HG03108 (cell line): ENCODE results near the gene ZBTB7C.

Experiments used
- ATAC-seq: cut with Tn5 transposase; IDR thresholded peaks from one replicate; pipeline ENCODE4 v1.9.1; 2021; ENCODE audit warnings: moderate library complexity; ENCODE audit not compliant: unreplicated experiment

ZBTB7C gene

DNA sequence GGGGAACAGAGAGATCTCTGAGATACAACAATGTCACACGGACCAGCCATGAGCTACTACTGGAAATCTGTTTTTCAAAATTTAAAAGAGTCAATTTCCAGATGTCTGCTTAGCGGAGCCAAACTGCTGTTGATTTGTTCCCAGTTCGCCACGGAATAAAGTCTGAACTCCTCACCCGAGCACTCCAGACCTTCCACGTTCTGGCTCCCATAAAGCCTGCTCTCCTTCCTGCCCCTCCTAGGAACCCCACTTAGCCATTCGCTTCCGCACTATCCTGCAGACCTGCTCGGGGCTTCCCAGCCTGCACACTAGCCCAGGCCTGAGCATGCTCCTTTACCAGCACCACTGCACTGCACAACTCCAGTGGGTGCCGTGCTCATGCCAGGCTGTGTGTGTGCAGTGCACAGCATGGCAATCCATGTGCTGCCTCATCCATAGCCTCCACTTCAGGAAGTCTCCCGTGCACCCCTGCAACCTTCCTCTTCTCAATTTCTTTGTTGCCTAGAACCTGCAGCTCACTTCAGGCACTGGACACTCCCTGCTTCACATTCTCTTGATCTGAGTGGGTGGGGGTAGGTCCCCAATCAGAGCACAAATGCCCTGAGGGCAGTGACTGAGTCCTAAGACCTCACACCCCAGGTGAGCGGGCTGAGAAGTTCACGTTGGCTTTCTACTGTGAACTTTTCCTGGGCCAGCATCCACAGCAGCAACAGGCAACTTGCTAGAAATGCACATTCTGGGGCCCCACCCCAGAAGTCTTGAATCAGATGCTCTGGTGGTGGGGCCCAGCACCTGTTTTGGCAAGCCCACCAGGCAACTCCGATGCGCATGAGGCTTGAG lies 53.7 kb downstream of the ZBTB7C start:
- ATAC-seq = no peak

DNA sequence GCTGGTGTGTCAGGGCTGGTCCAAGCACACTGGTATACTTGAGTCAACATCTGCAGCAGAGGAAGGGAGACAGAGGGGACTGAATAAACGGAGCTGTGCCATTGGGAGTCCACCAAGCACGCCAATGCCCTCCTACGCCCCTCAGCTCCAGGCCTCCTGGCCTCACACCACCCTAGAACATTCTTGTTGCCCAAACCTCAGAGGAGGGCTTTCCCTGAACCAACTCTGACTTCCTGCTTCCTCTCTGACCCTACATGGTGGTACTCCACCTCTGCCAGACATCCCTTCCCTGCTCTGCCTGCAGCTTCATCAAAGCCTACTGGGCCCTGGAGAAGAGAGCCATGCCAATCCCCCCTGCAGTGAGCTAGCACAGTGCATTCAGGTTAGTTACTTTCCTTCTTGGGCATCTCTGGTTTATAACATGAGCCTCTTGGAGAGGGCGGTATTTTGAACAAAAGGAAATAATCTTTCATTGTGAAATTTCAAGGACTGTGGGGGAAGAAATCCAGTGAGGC lies 54.4 kb downstream of the ZBTB7C start:
- ATAC-seq = no peak

DNA sequence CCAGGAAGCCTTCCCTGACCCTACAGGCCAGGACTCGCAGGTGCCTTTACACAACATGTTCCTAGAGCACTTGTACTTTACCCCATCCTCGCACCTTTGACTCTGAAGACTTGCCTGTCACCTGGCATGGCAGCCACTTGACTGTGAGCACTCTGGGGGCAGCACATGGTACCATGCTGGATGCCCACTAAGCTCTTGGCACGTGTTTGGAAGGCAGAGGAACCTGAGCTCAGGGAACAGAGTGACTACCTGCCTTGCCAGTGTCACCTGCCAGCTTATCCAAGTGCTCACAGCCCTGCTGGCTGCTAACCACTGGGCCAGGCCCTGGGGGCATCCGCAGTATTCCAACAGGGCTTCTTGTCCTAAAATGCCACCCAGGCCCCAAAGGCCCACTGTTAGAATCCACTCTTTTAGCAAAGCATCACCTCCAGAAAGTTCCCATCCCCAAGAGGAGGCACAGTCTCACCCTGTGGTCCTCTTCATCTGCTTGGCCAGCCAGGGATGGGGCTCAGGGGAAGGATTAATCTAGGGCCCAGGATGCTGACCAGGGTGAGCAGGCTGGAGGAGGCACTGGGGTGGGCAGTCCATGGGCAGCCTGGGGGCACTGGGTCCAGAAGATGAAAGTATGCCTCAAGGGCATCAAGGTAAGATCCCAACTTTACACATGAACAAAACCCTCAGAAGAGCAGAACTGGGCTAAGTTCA lies 57.0 kb downstream of the ZBTB7C start:
- ATAC-seq = no peak

GRCh38 chr18:48351216-48352050 lies 57.8 kb downstream of the ZBTB7C start:
- no peak for ATAC-seq

DNA sequence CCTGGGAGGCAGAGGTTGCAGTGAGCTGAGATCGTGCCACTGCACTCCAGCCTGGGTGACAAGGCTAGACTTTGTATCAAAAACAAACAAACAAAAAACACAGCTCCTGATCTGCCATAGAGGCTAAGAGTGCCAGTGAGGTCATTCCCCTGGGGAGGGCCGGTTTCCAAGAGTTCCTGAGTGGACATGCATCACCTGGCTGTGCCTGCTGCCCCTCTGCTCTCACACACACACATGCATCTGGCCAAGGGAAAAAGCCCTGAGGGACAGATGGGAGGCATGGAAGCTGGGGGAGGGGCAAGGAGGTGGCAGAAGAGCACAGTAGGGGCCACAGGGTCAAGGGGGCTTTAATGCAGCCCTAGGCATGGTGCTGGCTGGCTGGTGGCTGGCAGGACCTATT lies 60.4 kb downstream of the ZBTB7C start:
- ATAC-seq = no peak

DNA sequence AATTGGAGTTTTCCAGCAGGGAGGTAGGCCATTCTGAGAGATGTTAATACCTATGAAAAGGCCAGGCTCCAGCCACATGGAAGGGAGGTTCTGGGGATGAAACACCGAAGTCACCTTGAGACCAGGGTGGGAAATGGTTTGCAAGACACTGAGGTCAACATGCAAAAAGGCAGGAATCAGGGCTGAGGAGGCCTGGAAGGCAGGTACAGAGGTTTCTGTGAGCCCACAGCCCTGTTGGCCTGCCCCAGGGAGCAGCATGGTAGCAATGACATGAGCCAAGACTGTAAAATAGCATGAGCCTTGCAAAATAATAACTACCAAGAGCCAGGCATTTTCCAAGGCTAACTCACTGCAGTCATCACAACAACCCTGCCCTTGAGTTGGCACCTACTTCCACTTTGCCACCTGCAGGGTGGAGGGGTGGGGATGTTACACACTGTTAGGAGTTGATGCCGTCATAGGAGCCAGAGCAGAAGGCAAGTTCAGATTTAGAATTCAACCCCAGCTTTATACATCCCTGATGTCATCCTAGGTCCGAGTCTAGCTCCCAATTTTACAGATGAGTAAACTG lies 61.3 kb downstream of the ZBTB7C start:
- ATAC-seq = no peak

DNA sequence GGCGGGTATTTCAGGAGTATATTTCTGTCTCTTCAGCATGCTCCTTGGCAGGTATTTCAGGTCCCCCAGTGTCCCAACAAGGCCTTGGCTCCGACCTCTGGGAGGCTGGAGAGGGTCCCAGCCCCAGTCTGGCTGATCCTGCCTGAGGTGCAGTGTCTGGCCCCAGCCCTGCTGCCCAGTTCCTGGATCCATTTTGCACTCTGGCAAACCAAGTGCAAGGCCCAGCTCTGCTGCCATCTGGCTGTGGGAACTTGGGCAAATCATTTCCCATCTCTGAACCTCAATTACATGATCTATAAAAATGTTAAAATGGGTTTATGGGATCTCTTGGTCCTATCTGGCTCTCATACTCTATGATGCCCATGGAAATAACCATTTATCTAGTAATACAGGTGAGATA lies 63.6 kb downstream of the ZBTB7C start:
- no peak for ATAC-seq

- ATAC-seq = no peak
Observed at GRCh38 chr18:48342581-48342980, 66.6 kb downstream of the ZBTB7C start.

DNA sequence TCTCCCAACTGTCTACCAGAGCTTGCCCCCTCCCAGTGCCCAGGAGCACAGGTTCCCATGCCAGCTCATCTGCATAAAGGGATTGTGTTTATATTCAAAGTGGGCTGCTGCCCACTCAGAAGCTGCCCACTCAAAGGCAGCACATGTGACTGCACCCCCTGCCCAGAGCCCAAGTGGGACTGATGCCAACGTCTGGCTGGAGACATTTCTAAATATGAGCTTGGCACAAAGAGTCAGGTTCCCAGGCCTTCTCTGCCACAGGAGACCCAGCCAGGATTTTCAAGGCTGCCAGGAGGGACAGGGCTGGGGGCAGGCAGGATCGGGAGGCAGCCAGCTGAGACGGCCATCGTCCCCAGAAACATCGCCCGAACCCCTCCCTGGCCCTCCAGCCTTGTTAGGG lies 67.1 kb downstream of the ZBTB7C start:
- no peak for ATAC-seq

DNA sequence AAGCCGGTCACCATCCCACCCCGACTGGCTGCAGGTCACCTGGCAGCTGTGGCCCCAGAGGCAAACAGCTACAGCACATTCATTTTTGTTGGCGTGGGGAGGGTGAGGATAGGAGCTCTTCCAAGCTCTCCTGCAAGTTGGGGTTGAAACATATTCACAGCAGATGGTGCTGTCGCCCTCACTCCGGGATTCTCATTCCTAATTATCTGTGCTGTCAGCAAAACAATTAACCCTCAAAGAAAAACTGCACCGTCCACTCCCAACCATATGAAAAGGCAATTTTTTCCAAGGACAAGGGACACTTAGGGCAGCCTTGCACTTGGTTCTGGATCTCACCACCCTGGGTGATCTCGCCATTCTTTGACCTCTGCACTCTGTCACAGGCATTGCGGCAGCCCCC lies 68.6 kb downstream of the ZBTB7C start:
- no peak for ATAC-seq

- no peak for ATAC-seq
Observed at GRCh38 chr18:48339692-48340091, 69.5 kb downstream of the ZBTB7C start.

DNA sequence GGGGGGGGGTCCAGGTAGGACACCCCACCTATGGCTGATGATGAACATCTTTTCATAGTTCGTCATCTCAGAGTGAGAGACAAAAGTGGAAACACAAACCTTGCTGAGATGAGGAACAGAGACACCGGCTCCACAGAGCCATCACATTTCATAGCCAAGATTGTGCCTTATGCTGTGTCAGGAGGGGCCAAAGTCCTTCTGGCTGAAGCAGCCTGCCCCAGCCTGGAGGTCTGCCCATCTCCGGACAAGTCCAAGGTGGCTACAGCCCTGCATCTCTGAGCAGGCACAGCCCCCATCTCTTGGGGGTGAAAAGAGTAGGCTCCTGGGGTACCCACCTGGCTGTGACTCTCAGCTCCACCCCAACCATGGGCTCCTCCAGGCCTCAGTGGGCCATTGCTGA lies 70.3 kb downstream of the ZBTB7C start:
- ATAC-seq = no peak

GRCh38 chr18:48337053-48337452 lies 72.1 kb downstream of the ZBTB7C start:
- ATAC-seq = no peak

DNA sequence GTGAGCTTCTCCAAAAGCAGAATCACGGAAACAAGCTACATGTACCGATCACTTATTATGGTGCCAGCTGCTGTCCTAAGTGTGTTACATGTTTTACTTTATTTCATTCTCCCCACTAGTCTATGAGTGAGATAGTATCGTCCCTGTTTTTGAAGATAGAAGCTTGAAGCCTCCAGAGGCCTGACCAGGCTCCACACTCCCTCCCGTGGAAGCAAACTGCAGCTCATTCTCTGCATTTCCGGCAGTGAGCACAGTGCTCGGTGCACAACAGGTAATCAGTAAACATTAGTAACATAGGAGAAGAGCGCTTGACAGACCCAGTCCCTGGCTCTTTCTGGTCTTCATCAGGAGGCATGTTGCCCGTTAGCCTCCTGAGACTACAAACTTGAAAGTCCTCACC lies 72.9 kb downstream of the ZBTB7C start:
- ATAC-seq = no peak

DNA sequence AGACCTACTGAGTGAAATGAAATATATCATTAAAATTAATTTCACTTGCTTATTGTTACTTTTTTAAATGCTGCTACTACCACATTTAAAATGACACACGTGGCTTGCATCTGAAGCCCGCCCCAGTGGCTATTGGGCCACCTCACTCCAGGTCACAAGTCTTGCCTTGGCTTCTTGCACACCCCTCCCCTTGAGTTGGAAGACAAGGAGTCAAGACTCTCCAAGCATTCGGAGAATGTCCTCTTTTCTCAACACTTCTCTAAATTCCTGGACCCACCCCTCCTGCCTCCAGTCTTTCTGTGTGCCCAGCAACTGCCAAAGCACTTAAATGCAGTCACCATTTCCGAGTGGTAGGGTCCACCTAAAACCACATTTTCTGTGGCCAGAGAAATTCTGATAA lies 73.4 kb downstream of the ZBTB7C start:
- ATAC-seq = no peak

GRCh38 chr18:48334845-48335244 lies 74.3 kb downstream of the ZBTB7C start:
- no peak for ATAC-seq

DNA sequence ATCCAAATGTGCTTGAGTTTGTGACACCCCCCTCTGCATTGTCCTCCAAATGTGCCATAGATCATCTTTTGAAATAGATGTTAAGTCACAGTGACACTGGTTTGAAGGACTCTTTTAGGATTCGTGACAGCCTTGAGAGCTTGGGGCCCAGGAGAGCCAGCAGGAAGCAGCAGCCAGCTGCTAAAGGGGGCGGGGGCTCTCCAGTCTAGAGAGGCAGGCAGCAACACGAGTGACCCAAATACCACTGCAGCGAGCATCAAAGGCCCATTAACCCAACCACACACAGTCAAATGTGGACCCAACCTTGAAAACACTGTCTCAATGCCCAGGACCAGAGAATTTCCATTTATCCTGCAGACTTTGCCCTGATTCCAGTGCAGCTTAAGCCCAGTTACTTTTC lies 75.6 kb downstream of the ZBTB7C start:
- ATAC-seq = no peak

GRCh38 chr18:48330016-48330991 lies 78.9 kb downstream of the ZBTB7C start:
- no peak for ATAC-seq

GRCh38 chr18:48328473-48329210 lies 80.5 kb downstream of the ZBTB7C start:
- no peak for ATAC-seq
